Retinal pigment epithelial cell (primary cell): Measurements from ENCODE around the gene EIF4E.
"Not testable (repeated sequence)": the region's sequence is repeated elsewhere in the genome, so short reads cannot be mapped to it uniquely, and the experiment has no call there.

Experiments
- DNase-seq: peaks from one replicate; pipeline ENCODE4 v3.0.0-alpha.2; 2010; ENCODE audit warnings: low read depth
- H3K4me3 ChIP-seq: 2 replicates; pipeline ENCODE4 v1.5.1; 2011; ENCODE audit warnings: mild to moderate bottlenecking, low read length, control low read depth, moderate library complexity
- CTCF ChIP-seq: conservative IDR thresholded peaks from 2 replicates; pipeline ENCODE4 v1.5.1; 2011; ENCODE audit warnings: low read depth, low read length, control low read depth, inconsistent platforms

Gene EIF4E

DNA sequence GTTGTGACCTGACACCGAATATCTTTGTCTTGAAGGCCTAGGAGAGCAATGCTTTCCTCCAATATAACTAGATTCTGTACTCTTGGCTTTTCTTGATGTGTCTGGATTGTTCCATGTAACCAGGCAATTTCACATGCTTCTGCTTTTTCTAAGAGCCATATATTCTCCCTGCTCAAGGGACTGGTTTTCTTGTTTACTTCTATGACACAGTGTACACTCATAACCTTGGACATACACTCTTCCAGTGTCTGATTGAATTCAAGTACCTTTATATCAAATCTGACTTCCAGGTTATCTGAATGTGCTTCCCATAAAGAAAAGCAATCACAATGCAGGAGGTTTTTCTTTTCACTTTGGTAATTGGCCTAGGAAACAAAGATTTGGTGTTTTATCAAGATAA lies 17.4 kb upstream of the EIF4E start:
- DNase-seq = no peak
- TF ChIP-seq CTCF = no peak

DNA sequence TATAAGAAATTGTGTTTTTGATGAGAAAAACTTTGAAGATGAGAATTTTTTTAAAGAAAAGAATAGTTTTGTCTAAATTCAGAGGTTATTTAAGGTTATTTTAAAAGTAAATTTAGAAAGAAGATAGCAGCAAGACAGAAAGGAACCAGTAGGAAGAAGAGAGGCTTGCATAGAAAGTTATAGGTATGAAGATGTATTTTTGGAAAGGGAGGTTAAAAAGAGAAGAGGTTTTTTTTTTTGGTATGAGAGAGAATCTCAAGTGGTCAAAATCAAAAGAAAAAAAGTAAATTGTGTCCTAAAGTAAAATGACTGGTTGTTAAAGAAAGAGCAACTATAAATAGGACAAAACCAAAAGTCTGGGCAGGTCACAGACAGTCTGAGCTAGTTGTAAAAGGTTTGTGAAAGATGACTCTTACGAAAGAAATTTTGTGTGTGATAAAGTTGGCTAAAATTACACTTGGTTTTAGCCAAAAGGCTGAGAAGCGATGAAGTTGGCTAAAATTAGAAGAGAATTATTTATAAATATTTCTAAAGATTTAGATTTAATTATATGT lies 16.4 kb upstream of the EIF4E start:
- TF ChIP-seq CTCF = no peak
- no peak overlapping the region for H3K4me3 ChIP-seq
- no peak for DNase-seq

More for the DNA sequence above, 17.4 kb upstream of the EIF4E start:
- no peak overlapping the region for H3K4me3 ChIP-seq

DNA sequence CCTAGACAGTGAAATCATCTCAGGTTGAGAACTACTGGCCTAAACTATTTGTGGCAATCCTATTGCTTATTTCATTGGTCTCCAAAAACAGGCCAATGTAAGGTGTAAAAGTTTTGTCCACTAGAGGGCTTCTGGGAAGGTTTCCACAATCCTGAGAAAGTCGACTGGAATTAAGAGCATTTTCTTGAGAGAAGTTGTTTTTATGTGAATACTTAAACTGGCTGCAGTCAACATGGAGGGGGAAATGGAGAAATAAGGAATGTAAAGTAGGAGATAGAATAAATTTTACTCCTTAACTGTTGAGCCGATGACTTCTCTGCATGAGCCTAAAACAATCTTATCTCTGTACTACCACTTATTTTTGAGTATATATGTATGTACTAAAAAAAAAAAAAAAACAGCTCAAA lies 11.0 kb upstream of the EIF4E start:
- peak; percentile 32 for DNase-seq
- peak; percentile 83 for TF ChIP-seq CTCF
- H3K4me3 ChIP-seq = no peak overlapping the region

DNA sequence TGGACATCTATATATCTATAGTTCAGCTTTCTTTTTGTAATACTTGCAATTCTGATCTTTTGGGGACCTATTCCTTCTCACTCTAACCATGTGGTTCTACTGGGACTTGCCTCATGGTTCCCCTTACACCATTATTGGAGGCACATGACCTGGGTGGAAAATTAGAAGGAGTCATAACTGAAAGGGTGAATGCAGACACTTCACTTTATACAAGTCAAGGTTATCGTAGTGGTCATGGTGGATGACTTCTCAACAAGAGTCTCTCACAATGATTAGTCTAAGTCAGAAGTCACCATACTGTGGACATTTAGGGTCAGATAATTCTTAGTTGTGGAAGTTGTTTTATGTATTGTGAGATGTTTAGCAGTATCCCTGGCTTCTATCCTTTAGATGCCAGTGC lies 10.5 kb upstream of the EIF4E start:
- H3K4me3 ChIP-seq = no peak overlapping the region
- TF ChIP-seq CTCF = no peak
- DNase-seq = no peak

DNA sequence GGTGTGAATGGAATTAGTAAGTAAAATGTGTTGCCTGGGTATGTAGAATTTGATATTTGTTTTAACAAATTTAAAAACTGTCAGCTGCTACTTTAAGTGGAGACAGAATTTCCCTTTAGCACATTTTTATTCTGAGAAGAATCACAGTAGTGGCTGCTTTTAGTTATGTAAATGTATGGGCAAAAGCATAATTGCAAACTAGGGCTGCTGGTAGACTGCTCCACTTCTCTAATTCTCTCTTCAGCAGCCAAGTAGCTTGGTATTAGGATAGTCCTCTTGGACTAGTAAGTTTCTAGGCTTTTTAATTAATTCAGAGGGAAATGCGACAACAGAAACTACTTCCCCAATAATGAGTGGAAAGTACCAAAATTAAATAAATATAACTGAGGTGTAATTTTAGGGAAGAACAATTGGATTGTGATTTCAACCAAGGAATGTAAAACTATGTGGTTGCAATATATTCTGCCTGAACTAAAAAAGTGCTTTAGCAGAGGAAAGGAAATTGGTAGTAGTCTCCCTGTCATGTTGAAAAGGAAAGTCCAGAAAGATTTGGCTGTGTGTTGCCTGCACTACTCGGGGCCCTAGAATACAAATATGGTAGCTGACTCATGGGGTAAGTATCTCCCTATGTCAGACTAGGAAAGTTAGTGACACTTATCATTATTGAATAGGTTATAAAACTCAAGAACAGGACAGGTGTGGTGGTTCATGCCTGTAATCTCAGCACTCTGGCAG lies 9.2 kb upstream of the EIF4E start:
- no peak for TF ChIP-seq CTCF
- no peak overlapping the region for H3K4me3 ChIP-seq
- no peak for DNase-seq

GRCh38 chr4:98935633-98936032 lies 6.7 kb upstream of the EIF4E start:
- no peak for DNase-seq
- no peak overlapping the region for H3K4me3 ChIP-seq
- TF ChIP-seq CTCF = no peak

DNA sequence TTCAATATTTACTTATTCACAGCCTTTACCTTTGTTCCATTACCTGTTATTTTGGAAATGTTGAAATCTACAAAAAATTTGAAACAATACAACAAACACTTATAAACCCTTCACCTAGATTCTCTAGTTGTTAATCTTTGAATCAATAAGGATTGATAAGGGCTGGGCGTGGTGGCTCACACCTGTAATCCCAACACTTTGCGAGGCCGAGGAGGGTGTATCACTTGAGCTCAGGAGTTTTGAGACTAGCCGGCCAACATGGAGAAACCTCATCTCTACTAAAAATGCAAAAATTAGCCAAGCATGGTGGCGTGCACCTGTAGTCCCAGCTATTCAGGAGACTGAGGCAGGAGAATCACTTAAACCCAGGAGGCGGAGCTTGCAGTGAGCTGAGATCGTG lies 5.9 kb upstream of the EIF4E start:
- not testable (repeated sequence) for H3K4me3 ChIP-seq, DNase-seq
